SK-N-DZ (cell line): ENCODE data around the gene MSX2.

ENCODE experiments used
- DNase-seq: peaks from one replicate; pipeline ENCODE4 v3.0.0-alpha.2; 2015; ENCODE audit warnings: low spot score
- small RNA-seq, 2 experiments: library from RNA; depleted of rRNA; stranded (forward); fragments of <200 nt; gene quantifications; one replicate each; pipeline ENCODE3, GENCODE V24; 2014

The MSX2 gene

GRCh38 chr5:174773371-174773770, 49.0 kb downstream of the MSX2 start:
- no peak for DNase-seq

- DNase-seq: no peak
Measured at GRCh38 chr5:174775081-174775480, 50.7 kb downstream of the MSX2 start.

DNA sequence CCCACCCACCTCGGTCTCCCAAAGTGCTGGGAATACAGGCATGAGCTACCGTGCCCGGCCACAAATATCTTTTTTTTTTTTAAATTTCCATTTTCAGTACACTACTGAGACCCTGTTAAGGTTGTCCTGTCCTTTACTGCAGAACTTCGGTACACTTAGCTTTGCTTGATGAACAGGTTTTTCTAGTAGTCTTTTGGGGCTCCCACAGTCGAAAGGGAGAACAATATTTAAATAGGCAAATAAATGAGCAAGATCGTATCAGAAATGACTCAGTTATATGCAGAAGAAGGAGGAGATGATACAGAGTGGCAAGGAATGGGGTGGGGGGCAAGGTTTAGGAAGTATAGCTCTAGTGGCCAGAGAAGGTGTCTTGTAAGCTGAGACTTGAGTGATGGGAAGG, 52.7 kb downstream of the MSX2 start:
- no peak for DNase-seq

DNA sequence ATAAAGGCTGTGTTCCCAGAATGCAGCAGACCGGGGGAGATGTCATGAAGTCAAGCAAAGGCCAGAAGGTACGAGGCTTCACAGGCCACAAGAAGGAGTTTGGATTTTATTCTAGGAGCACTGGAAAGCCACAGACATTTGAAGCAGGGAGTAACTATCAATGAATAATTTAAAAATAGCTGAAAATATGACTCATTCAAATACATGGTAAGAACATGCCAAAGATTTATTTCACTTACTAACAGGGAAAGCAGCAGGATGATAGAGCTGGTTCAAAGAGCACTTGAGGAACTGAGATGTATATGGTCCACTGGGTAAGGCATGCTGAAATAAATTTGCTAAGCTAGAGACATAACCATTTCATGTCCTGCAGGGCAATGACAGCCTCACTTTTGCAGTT, 53.2 kb downstream of the MSX2 start:
- DNase-seq: no peak

Small RNA genes lying within 50 kb of the gene (small RNA-seq; reads per million reads assigned to genes)
- gene MIR4634: 0 reads per million in 2 experiments
